Measurements from ENCODE around the gene PRAMEF14.
"Not testable (repeated sequence)": the region's sequence is repeated elsewhere in the genome, so short reads cannot be mapped to it uniquely, and the experiment has no call there.

PRAMEF14 gene

GRCh38 chr1:13347034-13347433 is at the start of gene PRAMEF14:
Gene PRAMEF14 (minus strand): TSS chr1:13347134. CDS start chr1:13345314, 1,820 bp downstream.
- not testable (repeated sequence) for DNase-seq

- not testable (repeated sequence) for DNase-seq
Observed at GRCh38 chr1:13395311-13395710, 48.4 kb upstream of the PRAMEF14 start.

- DNase-seq: not testable (repeated sequence)
Observed at GRCh38 chr1:13394761-13395160, 47.8 kb upstream of the PRAMEF14 start.

- not testable (repeated sequence) for DNase-seq
Observed at GRCh38 chr1:13393004-13393403, 46.1 kb upstream of the PRAMEF14 start.

GRCh38 chr1:13389332-13389731 is 42.4 kb upstream of the PRAMEF14 start, which contains the start of gene PRAMEF17:
Gene PRAMEF17 (plus strand): TSS chr1:13389632. CDS start chr1:13389658, 26 bp downstream.
- not testable (repeated sequence) for DNase-seq

GRCh38 chr1:13380380-13380779 is 33.4 kb upstream of the PRAMEF14 start:
- not testable (repeated sequence) for DNase-seq

GRCh38 chr1:13378983-13379382 is 32.0 kb upstream of the PRAMEF14 start:
- not testable (repeated sequence) for DNase-seq

GRCh38 chr1:13368544-13368943 is 21.6 kb upstream of the PRAMEF14 start:
- DNase-seq: peak; percentile 39

- not testable (repeated sequence) for DNase-seq
Observed at GRCh38 chr1:13366536-13366935, 19.6 kb upstream of the PRAMEF14 start.

GRCh38 chr1:13364928-13365327 is 18.0 kb upstream of the PRAMEF14 start:
- DNase-seq: not testable (repeated sequence)

- DNase-seq: not testable (repeated sequence)
Observed at GRCh38 chr1:13362364-13362763, 15.4 kb upstream of the PRAMEF14 start.

GRCh38 chr1:13356774-13357173 is 9.8 kb upstream of the PRAMEF14 start:
- peak; percentile 28 for DNase-seq

GRCh38 chr1:13354475-13354874 is 7.5 kb upstream of the PRAMEF14 start:
- DNase-seq: not testable (repeated sequence)

GRCh38 chr1:13353476-13353875 is 6.5 kb upstream of the PRAMEF14 start:
- DNase-seq: not testable (repeated sequence)

GRCh38 chr1:13342496-13342895 is 4.4 kb downstream of the PRAMEF14 start:
- not testable (repeated sequence) for DNase-seq

GRCh38 chr1:13315281-13315680 is 31.7 kb downstream of the PRAMEF14 start, which contains the start of gene PRAMEF15:
Gene PRAMEF15 (plus strand): TSS chr1:13315581. CDS start chr1:13318408, 2,827 bp downstream.
- not testable (repeated sequence) for DNase-seq

GRCh38 chr1:13303239-13303638 is 43.7 kb downstream of the PRAMEF14 start, which contains the start of gene PRAMEF33:
Gene PRAMEF33 (plus strand): TSS chr1:13303539. CDS start chr1:13305955, 2,416 bp downstream.
- DNase-seq: not testable (repeated sequence)

- not testable (repeated sequence) for DNase-seq
Observed at GRCh38 chr1:13302197-13302596, 44.7 kb downstream of the PRAMEF14 start.

- DNase-seq: not testable (repeated sequence)
Observed at GRCh38 chr1:13298699-13299098, 48.2 kb downstream of the PRAMEF14 start.

- not testable (repeated sequence) for DNase-seq
Observed at GRCh38 chr1:13297216-13297931, 49.6 kb downstream of the PRAMEF14 start.

Measured in stimulated activated CD4-positive, alpha-beta T cell treated with anti-CD3 and anti-CD28 coated beads, Interleukin-15, amount 100 ng/mL, for 24 hours (primary cell).